OCI-LY1 (cell line): Measurements from ENCODE around the gene PCDHGA12.

Source experiments
- EZH2 ChIP-seq: fragments of 200-600 bp; sonication (generic), shearing (Covaris generic); IDR thresholded peaks from 2 replicates; pipeline ENCODE4 v1.8.0; 2017; ENCODE audit warnings: borderline replicate concordance, mixed run types, mild to moderate bottlenecking, antibody characterized with exemption, low read length, moderate library complexity, mixed read lengths
- TF ChIP-seq, protein P1 (sequence below): fragments of 200-600 bp; sonication (generic), shearing (Covaris generic); IDR thresholded peaks from 2 replicates; pipeline ENCODE4 v1.5.1; 2017; ENCODE audit warnings: mild to moderate bottlenecking, antibody characterized with exemption, low read length, moderate library complexity, mixed read lengths

DNA sequence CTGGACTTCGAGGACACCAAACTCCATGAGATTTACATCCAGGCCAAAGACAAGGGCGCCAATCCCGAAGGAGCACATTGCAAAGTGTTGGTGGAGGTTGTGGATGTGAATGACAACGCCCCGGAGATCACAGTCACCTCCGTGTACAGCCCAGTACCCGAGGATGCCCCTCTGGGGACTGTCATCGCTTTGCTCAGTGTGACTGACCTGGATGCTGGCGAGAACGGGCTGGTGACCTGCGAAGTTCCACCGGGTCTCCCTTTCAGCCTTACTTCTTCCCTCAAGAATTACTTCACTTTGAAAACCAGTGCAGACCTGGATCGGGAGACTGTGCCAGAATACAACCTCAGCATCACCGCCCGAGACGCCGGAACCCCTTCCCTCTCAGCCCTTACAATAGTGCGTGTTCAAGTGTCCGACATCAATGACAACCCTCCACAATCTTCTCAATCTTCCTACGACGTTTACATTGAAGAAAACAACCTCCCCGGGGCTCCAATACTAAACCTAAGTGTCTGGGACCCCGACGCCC, 46.8 kb downstream of the PCDHGA12 start:
- TF ChIP-seq, protein P1, sequence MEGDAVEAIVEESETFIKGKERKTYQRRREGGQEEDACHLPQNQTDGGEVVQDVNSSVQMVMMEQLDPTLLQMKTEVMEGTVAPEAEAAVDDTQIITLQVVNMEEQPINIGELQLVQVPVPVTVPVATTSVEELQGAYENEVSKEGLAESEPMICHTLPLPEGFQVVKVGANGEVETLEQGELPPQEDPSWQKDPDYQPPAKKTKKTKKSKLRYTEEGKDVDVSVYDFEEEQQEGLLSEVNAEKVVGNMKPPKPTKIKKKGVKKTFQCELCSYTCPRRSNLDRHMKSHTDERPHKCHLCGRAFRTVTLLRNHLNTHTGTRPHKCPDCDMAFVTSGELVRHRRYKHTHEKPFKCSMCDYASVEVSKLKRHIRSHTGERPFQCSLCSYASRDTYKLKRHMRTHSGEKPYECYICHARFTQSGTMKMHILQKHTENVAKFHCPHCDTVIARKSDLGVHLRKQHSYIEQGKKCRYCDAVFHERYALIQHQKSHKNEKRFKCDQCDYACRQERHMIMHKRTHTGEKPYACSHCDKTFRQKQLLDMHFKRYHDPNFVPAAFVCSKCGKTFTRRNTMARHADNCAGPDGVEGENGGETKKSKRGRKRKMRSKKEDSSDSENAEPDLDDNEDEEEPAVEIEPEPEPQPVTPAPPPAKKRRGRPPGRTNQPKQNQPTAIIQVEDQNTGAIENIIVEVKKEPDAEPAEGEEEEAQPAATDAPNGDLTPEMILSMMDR: no peak
- TF ChIP-seq EZH2: no peak
